ENCODE data around the gene LRMDA.

GRCh38 chr10:76012716-76013327, 581.4 kb downstream of the LRMDA start:
- TF ChIP-seq CTCF (IDR thresholded peaks at IDR 0.05; ENCODE audit: insufficient read depth, low read length, poor library complexity, severe bottlenecking) (no peak), EZH2phosphoT487 (conservative IDR thresholded peaks at IDR 0.05; ENCODE audit: low read length) (no peak)

Data from SU-DHL-6 (cell line).